Measurements from ENCODE around the gene FYB1.
"Not testable (repeated sequence)": the region's sequence is repeated elsewhere in the genome, so short reads cannot be mapped to it uniquely, and the experiment has no call there.

The FYB1 gene

GRCh38 chr5:39187831-39188731, 31.3 kb downstream of the FYB1 start:
- DNase-seq (ENCODE audit: low read depth, low spot score), result no peak

GRCh38 chr5:39186722-39187539, 32.4 kb downstream of the FYB1 start:
- no peak for DNase-seq (ENCODE audit: low read depth, low spot score)

GRCh38 chr5:39186289-39186688, 33.1 kb downstream of the FYB1 start:
- no peak for DNase-seq (ENCODE audit: low read depth, low spot score)

- no peak for DNase-seq (ENCODE audit: low read depth, low spot score)
These were observed 33.6 kb downstream of the FYB1 start for GRCh38 chr5:39185761-39186160.

GRCh38 chr5:39179561-39179960, 39.8 kb downstream of the FYB1 start:
- not testable (repeated sequence) for DNase-seq (ENCODE audit: low read depth, low spot score)

GRCh38 chr5:39178861-39179260, 40.5 kb downstream of the FYB1 start:
- DNase-seq (ENCODE audit: low read depth, low spot score), result no peak

- no peak for DNase-seq (ENCODE audit: low read depth, low spot score)
These were observed 41.2 kb downstream of the FYB1 start for GRCh38 chr5:39178171-39178570.

GRCh38 chr5:39177631-39177964, 41.8 kb downstream of the FYB1 start:
- DNase-seq (ENCODE audit: low read depth, low spot score), result no peak

GRCh38 chr5:39176759-39177630, 42.4 kb downstream of the FYB1 start:
- DNase-seq (ENCODE audit: low read depth, low spot score), result no peak

GRCh38 chr5:39175273-39175955, 43.9 kb downstream of the FYB1 start:
- no peak for DNase-seq (ENCODE audit: low read depth, low spot score)

- DNase-seq (ENCODE audit: low read depth, low spot score), result no peak
These were observed 46.3 kb downstream of the FYB1 start for GRCh38 chr5:39173069-39173468.

- no peak for DNase-seq (ENCODE audit: low read depth, low spot score)
These were observed 46.8 kb downstream of the FYB1 start for GRCh38 chr5:39172593-39172992.

- DNase-seq (ENCODE audit: low read depth, low spot score), result no peak
These were observed 47.7 kb downstream of the FYB1 start for GRCh38 chr5:39171647-39172046.

- no peak for DNase-seq (ENCODE audit: low read depth, low spot score)
These were observed 50.3 kb downstream of the FYB1 start for GRCh38 chr5:39169081-39169480.

GRCh38 chr5:39167972-39168342, 51.4 kb downstream of the FYB1 start:
- no peak for DNase-seq (ENCODE audit: low read depth, low spot score)

GRCh38 chr5:39167141-39167971, 52.0 kb downstream of the FYB1 start:
- DNase-seq (ENCODE audit: low read depth, low spot score), result no peak

GRCh38 chr5:39164529-39165402, 54.6 kb downstream of the FYB1 start:
- DNase-seq (ENCODE audit: low read depth, low spot score), result no peak

GRCh38 chr5:39164016-39164415, 55.3 kb downstream of the FYB1 start:
- DNase-seq (ENCODE audit: low read depth, low spot score), result no peak

- DNase-seq (ENCODE audit: low read depth, low spot score), result no peak
These were observed 57.8 kb downstream of the FYB1 start for GRCh38 chr5:39161578-39161977.
